GM18870 (cell line): ENCODE results near the gene THSD4.

Experiments
- ATAC-seq: cut with Tn5 transposase; IDR thresholded peaks from one replicate; pipeline ENCODE4 v1.9.1; 2021; ENCODE audit warnings: moderate library complexity; ENCODE audit not compliant: unreplicated experiment

THSD4 gene

DNA sequence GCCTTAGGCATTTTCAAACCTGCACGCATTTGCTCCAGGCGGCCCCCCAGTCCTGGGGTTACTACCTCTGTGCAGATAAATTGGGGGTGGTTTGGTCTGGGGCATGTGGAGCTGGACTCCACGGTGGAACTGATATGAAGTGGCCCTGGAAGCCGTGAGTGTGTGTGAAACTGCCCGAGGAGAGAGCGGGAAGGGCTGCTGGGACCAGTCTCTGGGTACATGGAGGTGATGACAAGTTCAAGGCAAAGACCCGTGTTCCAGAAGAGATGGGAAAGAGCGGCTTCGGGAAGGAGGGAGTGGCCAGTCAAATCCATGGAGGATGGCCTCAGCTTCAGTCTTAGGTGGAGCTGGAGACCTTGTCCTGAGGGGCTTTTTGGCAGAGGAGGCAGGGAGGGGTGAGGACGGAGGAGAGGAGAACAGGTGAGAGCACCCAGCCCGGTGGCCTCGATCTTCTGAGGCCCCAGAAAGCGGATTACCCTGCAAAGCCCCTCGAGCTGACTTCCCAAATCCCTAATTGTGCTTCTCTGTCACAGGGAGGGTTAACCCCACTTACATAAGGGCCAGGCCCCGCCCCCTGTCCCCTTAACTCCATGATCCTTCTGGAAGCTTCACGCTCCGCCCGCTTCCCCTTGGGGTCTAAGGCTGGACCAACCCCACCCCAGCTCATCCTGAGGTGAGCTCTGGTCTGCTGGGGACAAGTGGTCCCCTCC is 693.2 kb downstream of the THSD4 start:
- no peak for ATAC-seq

DNA sequence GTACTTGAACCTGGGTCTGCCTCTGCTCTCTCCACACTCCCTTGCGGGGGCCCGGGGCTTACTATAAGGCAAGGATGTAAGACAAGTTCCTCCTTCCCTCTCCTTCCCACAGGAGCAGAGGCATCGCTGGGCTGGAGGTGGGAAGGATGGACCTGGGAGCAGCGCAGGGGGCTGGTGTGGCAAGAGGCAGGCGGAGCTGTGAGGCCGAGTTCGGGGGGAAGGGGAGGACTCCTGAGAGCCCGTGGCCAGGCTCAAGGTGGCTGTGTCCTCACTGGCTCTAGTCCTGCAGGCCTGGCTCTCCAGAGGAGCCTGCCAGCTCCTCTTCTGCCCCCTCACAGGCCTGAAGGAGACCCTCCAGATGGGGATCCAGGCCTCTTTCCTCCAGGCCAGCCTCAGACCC is 694.1 kb downstream of the THSD4 start:
- no peak for ATAC-seq

DNA sequence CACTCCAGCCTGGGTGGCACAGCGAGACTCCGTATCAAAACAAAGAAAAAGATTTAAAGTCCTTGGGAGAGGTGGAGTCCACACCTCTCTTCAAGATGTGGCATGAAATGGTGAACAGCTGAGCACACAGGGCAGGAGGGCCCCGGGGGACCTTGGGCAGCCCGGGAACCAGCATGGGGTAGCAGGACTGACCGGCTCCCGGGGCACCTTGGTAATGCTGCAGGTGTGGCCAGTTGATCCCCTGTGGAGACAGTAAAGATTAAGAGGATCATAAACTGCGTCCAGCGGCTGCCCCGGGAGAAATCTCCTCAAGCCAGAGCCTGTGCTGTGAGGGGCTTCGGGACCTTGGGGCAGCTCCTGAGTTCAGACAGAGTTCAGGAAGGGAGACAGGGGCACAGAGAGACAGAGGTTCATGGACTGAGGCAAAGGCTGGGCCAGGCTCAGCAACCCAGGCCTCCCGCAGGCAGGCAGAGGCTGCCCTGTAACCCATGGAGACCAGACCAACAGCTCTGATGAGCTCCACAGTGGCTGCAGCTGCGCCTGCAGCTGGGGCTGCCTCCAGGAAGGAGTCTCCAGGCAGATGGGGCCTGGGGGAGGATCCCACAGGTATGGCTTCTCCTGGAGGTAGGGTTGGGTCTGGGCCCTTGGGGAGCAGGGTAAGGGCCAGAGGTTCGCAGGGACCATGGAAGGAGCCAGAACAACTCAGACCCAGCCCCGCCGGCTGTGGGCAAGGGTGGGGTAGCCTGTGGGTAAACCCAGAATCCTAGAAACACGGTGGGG is 695.2 kb downstream of the THSD4 start, which contains the start of gene NR2E3:
NR2E3 (plus strand) TSS at position 299 of the 780 bp plus-strand sequence; CDS start at position 489, 190 bp downstream.
- ATAC-seq, result no peak

DNA sequence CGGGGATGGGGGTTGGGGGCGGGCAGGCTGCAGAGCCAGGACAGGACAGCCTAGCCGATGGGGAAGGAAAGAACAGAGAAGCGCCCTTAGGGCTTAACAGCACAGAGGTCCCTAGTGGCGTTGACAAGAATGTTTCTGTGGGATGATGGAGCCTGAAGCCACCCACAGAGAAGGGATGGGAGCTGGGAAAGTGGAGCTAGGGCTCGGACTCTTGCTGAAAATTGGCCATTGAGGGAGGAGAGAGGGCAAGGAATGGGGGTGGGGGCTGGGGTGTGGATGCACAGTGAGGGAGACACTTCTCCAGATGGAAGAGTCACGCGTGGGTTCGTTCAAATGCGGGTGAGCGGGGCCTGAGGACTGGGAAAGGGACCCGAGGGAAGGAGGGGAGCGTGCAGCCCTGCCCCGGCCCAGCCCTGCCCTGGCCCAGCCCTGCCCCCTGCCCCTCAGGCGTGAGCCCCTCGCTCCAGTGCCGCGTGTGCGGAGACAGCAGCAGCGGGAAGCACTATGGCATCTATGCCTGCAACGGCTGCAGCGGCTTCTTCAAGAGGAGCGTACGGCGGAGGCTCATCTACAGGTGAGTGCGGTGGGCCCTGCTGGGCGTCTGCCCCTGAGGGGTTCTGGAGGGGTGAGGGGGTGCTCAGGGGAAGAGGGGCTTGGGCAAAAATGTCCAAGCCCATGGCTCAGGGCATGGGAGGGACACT is 695.9 kb downstream of the THSD4 start:
- no peak for ATAC-seq

DNA sequence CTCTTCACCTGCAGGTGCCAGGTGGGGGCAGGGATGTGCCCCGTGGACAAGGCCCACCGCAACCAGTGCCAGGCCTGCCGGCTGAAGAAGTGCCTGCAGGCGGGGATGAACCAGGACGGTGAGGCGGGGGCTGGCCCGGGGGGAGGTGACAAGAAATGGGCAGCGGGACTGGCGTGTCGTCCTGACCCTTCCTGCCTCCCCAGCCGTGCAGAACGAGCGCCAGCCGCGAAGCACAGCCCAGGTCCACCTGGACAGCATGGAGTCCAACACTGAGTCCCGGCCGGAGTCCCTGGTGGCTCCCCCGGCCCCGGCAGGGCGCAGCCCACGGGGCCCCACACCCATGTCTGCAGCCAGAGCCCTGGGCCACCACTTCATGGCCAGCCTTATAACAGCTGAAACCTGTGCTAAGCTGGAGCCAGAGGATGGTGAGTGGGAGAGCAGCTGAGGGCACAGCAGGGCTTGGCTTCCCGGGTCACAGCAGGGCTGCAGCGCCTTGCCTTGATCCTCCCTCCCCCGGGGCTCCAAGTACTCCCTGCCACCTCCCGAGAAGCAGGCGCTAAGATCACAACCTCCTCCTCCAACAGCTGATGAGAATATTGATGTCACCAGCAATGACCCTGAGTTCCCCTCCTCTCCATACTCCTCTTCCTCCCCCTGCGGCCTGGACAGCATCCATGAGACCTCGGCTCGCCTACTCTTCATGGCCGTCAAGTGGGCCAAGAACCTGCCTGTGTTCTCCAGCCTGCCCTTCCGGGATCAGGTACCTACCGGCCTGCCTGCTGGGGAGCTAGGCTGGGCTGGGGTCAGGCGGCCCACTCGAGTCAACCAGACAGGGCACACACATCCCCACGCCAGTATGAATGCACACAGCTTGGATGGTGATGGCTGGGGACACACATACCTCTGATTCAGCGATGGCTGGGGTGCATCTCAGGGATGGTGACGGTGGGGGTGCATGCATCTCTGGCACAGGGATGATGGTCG is 696.8 kb downstream of the THSD4 start:
- ATAC-seq, result no peak

DNA sequence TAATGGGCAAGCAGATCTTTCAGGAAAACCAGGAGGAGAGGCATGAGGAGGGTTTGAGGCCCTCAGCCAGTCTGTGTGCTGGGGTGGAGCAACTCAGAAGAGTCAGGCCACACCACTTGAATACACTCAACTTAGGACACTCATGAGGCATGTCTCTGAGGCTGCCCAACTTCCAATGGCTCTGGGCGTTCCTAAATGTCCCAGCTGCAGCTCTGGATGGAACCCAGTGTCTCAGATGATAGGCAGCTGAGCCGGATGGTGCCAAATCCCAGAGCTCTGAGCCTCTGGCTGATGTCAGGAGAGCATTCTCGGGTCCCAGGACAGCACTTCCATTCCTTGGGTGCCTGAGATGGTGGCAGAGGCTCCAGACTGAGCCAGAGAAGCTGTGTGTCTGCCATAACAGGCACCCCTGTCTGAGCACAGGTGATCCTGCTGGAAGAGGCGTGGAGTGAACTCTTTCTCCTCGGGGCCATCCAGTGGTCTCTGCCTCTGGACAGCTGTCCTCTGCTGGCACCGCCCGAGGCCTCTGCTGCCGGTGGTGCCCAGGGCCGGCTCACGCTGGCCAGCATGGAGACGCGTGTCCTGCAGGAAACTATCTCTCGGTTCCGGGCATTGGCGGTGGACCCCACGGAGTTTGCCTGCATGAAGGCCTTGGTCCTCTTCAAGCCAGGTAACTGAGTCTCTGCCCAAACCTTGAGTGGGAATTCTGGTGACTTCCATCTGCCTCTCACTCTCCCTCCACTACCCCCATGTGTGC is 697.9 kb downstream of the THSD4 start:
- no peak for ATAC-seq

DNA sequence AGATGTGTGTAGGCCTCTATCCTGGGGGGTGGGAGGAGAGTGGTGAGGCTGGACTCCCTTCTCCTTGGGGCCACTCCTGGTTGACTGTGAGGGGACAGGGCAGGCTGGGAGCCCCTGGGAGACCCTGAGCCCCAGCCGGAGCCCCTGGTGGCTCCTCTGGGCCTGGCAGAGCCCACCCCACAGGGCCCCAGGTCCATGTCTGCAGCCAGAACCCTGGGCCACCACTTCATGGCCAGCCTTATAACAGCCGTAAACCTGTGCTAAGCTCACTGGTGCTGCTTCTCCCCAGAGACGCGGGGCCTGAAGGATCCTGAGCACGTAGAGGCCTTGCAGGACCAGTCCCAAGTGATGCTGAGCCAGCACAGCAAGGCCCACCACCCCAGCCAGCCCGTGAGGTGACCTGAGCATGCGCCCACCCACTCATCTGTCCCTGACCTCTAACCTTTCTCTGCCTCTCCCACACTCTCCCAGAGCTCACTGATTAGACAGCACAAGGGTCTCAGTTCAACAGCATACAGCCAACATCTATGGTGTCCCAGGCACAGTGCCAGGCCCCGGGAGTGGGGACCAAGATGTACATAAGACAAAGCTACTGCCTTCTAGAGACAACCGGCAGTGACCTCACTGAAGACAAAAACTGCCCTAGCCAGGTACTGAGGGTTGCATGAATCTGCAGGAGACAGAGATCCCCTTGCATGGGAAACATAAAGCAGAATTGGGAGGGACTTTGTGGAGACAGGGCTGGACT is 698.6 kb downstream of the THSD4 start:
- no peak for ATAC-seq

DNA sequence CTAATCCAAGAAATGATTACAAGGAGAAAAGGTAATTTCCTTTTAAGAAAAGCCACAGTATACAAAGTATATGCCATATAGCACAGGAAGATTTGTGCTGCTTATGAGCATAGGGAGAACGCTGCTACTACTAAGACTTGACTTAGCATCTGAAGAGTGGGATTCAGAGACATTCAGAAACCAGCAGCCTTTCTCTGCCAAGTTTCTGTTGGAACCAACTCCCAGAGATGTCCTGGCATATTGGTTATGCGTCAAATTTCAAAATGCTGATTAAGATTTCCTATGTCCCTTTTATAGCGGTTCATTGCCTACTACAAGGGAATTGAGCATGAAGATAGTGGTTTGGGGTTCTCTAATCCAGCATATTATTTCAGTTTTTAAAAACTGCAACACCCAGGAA is 700.0 kb downstream of the THSD4 start:
- ATAC-seq, result no peak

DNA sequence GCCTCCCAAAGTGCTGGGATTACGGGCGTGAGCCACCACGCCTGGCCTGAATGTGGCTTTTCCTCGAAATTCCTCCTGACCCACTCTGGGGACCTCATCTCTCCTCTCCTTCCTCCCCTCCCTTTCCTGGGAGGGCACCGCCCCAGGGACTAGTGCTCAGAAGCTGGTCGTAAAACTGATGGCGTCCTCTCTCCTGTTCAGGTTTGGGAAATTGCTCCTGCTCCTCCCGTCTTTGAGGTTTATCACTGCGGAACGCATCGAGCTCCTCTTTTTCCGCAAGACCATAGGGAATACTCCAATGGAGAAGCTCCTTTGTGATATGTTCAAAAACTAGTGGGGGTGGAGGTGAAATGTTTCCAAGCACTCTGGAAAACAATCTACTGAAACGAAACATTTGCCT is 702.1 kb downstream of the THSD4 start:
- no peak for ATAC-seq

DNA sequence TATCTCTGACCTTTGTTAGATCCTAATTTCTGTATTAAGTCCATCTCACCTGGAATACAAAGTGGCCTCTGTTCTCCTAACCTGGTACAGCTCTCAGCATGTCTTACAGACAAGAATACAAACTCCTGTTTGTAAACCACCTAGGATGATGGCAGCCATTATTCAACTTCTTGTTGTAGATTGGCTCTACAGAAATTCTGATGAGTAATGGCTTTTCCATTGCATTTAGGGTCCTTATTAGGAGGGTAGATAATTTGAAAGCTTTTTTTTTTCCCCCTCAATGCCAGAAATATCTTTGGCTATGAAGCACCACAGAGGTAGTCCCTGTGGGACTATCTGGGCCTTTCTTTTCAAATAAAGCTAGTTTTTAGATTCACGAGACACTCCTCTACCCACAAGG is 704.9 kb downstream of the THSD4 start:
- ATAC-seq, result no peak

DNA sequence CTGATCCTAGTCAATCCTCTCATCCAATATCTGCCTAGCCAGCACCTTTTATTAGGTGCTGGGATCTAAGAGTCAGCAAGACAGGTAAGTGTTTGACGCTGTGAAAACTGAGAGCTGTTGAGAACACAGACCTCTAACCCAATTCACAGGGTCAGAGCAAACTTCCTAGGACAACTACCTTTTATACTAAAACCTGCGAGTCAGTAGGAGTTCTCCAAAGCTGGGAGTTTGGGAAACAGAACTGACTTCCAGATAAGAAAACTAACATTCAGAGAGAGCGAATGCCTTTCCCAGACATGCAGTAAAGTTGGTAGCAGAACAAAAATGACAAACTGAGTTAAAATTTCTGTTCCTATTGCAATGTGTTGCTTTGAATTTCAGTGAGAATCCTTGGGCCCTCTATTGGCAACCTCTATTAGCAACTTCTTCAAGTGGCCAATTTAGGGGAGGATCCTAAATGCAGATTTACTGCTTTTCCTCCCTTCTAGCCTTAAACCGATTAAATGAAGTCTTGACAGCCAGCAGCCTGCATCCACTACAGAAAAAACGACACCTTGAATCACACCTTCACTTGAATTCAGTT is 706.4 kb downstream of the THSD4 start:
- ATAC-seq, result no peak

DNA sequence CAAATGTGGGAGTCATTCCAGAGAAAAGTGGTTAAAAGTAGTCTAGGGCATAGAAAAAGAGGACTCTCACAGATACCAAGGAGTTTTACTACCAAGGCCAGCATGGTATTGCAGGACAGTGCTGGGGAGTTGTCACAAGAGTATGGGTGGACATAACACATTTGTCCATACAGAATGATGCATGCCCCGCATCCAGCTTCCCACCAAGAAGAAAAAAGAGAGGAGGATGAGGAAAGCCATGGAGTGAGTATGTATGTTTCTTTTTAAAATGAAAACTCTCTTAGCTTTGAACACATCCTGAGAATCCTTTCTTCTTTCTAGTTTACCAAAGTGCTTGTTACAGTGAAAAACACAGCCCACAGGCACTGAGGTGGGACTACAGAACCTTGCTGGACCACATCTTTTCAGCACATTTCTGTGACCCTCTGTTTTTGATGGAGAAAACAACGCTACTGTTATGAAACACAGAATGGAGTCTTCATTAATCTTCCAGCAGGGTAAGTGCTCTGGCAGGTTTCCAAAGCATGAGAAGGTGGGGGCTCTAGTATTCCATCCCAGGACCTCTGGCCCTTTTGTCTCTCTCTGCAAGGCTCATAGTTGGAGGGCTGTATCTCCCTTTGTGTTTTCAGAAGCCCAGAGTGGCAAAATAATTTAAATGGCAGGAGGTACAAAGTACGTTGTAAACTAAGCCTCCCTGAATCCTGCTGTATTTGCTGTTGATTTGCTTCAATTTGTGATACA is 707.8 kb downstream of the THSD4 start:
- no peak for ATAC-seq

DNA sequence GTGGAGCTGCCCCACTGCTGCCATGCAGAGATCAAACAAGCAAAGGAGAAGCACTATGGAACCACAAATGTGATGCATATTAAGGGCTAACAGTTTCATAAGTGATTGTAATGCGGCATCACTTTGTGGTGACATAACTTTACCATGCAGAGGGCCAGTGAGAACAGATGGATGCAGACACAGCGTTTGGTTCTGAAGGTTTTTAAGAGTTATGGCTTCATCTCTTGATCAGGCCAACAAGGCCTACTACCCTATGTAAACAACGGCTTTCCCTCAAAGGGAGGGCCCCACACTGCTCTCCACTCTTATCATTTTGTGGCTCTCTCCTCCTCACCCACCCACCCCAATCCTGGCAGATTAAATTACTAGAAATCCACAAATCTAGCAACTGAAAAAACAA is 708.5 kb downstream of the THSD4 start:
- no peak for ATAC-seq

DNA sequence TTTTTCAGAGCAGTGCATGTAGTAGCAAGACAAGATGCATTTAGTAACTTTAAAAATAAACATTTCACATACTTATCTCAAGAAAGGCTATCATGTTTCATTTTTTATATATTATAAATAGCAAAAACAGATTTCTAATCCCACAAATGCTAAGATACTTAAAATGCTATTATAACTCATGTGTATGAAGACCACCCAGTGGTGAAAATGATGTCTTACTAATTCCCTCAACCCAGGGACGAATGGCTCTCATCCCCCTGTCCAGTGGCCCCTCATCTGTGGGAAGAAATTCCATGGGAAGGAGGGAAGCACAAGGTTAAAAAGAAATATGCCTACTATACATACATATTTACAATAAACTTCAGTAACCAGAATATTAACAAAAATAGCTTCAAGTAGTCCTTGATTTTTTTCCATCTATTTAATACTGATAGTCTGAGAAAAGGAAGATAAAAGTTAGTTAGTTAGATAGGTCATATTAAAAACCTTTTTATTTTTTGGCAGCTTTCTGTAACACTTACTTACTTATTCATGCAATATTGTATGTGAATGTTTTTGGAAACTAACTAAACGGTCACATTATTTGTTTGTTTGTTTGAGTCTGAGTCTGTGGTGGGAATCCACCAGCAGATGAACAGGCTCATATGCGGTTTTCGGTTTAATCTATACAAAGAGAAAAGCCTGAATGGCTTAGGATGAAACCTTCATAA is 709.9 kb downstream of the THSD4 start:
- no peak for ATAC-seq

DNA sequence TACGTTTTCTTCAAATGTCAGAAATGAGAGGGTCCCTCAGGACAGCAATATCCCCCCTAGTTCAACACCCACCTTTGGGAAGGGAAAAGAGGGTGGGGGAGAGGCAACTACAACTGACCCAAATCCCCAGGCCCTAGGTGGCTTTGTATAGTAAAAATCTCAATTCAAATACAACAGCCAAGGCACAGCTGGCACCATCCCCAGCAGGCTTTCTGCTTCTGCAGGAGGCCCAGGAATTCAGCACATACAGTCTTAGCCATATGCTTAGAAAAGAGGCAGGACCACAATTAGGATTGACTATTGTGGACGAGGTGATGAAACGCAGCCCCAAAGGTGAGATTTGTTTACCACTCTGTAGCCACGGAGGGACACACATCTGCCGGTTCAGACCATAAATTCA is 710.9 kb downstream of the THSD4 start:
- no peak for ATAC-seq

DNA sequence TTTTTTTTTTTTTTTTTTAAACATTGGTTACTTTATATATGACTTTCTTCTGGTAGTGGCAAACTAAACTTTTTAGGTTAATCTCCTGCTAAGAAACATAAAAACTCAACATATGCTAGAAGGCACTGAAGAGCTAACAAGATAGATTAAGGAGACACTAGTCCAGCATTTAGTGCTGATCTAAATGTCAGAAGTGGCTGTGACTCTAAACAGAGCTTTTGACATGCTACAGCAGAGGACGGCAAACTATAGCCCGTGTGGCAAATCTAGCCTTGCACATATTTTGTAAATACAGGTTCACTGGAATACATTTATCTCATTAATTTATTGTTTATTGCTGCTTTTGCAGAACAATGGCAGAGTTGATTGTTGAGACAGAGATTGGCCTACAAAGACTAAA is 715.7 kb downstream of the THSD4 start:
- no peak for ATAC-seq
